Keratinocyte (primary cell): ENCODE data around the gene CCDC82.

Source experiments
- CTCF ChIP-seq, 3 experiments: IDR thresholded peaks in 1 of 3; conservative IDR thresholded peaks in 1 of 3; optimal IDR thresholded peaks in 1 of 3; 2 replicates in 2 of 3; 3 replicates in 1 of 3; pipeline versions ENCODE3 to v1.5.1; 2011; ENCODE audit warnings: low read length in 3 of 3, mild to moderate bottlenecking in 3 of 3, moderate library complexity in 2 of 3, control low read depth in 1 of 3, inconsistent platforms in 1 of 3; ENCODE audit not compliant: insufficient read depth in 2 of 3; ENCODE audit errors: extremely low read depth in 1 of 3
- EZH2 ChIP-seq: IDR thresholded peaks from one replicate; pipeline ENCODE4 v1.6.1; 2012; ENCODE audit warnings: inconsistent platforms, mild to moderate bottlenecking, low read length, moderate library complexity

- TF ChIP-seq CTCF (optimal IDR thresholded peaks at IDR 0.05 in 1 of 3, IDR thresholded peaks at IDR 0.05 in 1 of 3, conservative IDR thresholded peaks at IDR 0.05 in 1 of 3; ENCODE audit: extremely low read depth in 1 of 3, insufficient read depth in 2 of 3, low read length in 3 of 3) (no peak), EZH2 (no peak)
These were observed 15.9 kb downstream of the CCDC82 start for GRCh38 chr11:96373826-96374225.
